ENCODE data around the gene CFAP221. TPM values are rescaled to one million over a fixed set of nuclear protein-coding genes. Genes with fewer than 3 reads are reported as not detected.
"Not testable (repeated sequence)": the region's sequence is repeated elsewhere in the genome, so short reads cannot be mapped to it uniquely, and the experiment has no call there.

The CFAP221 gene
- total RNA-seq, 2 experiments from 2014 or later, result not detected

- H3K27me3 Mint-ChIP-seq; H3K4me1 Mint-ChIP-seq; H3K36me3 Mint-ChIP-seq (ENCODE audit: low read depth); DNase-seq; CTCF ChIA-PET; H3K4me3 Mint-ChIP-seq; H3K27ac Mint-ChIP-seq; POLR2A ChIA-PET: not testable (repeated sequence)
- H3K9me3 Mint-ChIP-seq, result peaks cover 22% of the 10 kb centered on the region
Measured at GRCh38 chr2:119614140-119614539, 69.9 kb downstream of the CFAP221 start.

- DNase-seq, result no peak
- CTCF ChIA-PET, result no interaction called here
- no peaks in the 10 kb centered on the region for H3K36me3 Mint-ChIP-seq (ENCODE audit: low read depth)
- POLR2A ChIA-PET, result no interaction called here
- peaks cover 22% of the 10 kb centered on the region for H3K9me3 Mint-ChIP-seq
- no peaks in the 10 kb centered on the region for H3K4me1 Mint-ChIP-seq
- H3K27ac Mint-ChIP-seq, result no peak overlapping the region
- H3K4me3 Mint-ChIP-seq, result no peak overlapping the region
- peaks cover 10% of the 10 kb centered on the region for H3K27me3 Mint-ChIP-seq
Measured at GRCh38 chr2:119616421-119616820, 72.2 kb downstream of the CFAP221 start.

- POLR2A ChIA-PET, result no interaction called here
- Mint-ChIP-seq H3K27me3 (peaks cover 20% of the 10 kb centered on the region), H3K4me3 (no peak overlapping the region), H3K27ac (no peak overlapping the region), H3K9me3 (peaks cover 22% of the 10 kb centered on the region), H3K4me1 (no peaks in the 10 kb centered on the region), H3K36me3 (ENCODE audit: low read depth) (no peaks in the 10 kb centered on the region)
- DNase-seq, result no peak
- CTCF ChIA-PET, result no interaction called here
Measured at GRCh38 chr2:119617455-119617854, 73.2 kb downstream of the CFAP221 start.

- peaks cover 17% of the 10 kb centered on the region for H3K9me3 Mint-ChIP-seq
- POLR2A ChIA-PET; H3K4me1 Mint-ChIP-seq; H3K4me3 Mint-ChIP-seq; DNase-seq; H3K27ac Mint-ChIP-seq; CTCF ChIA-PET; H3K36me3 Mint-ChIP-seq (ENCODE audit: low read depth): not testable (repeated sequence)
- peaks cover 31% of the 10 kb centered on the region for H3K27me3 Mint-ChIP-seq
Measured at GRCh38 chr2:119618725-119619124, 74.5 kb downstream of the CFAP221 start.

GRCh38 chr2:119625226-119625625 lies 81.0 kb downstream of the CFAP221 start:
- no peaks in the 10 kb centered on the region for H3K36me3 Mint-ChIP-seq (ENCODE audit: low read depth)
- CTCF ChIA-PET, result interaction anchor here (0.7 kb wide), 1 partner anchor 857 kb away, joined by 3 read pairs; no protein-coding TSS in a partner anchor
- no peaks in the 10 kb centered on the region for H3K9me3 Mint-ChIP-seq
- POLR2A ChIA-PET, result no interaction called here
- no peak overlapping the region for H3K27ac Mint-ChIP-seq
- H3K4me1 Mint-ChIP-seq, result no peaks in the 10 kb centered on the region
- peaks cover 31% of the 10 kb centered on the region for H3K27me3 Mint-ChIP-seq
- no peak overlapping the region for H3K4me3 Mint-ChIP-seq
- DNase-seq, result no peak

GRCh38 chr2:119629323-119629825 lies 85.1 kb downstream of the CFAP221 start:
- no peak for DNase-seq
- Mint-ChIP-seq H3K9me3 (no peaks in the 10 kb centered on the region), H3K4me1 (no peaks in the 10 kb centered on the region), H3K36me3 (ENCODE audit: low read depth) (no peaks in the 10 kb centered on the region), H3K4me3 (no peak overlapping the region), H3K27me3 (peaks cover 14% of the 10 kb centered on the region), H3K27ac (no peak overlapping the region)
- ChIA-PET CTCF (no interaction called here), POLR2A (no interaction called here)

GRCh38 chr2:119630121-119630520 lies 85.9 kb downstream of the CFAP221 start:
- DNase-seq, result no peak
- Mint-ChIP-seq H3K4me3 (no peak overlapping the region), H3K9me3 (no peaks in the 10 kb centered on the region), H3K36me3 (ENCODE audit: low read depth) (no peaks in the 10 kb centered on the region), H3K27ac (no peak overlapping the region), H3K4me1 (no peaks in the 10 kb centered on the region), H3K27me3 (peaks cover 14% of the 10 kb centered on the region)
- ChIA-PET POLR2A (no interaction called here), CTCF (no interaction called here)

- Mint-ChIP-seq H3K9me3 (no peaks in the 10 kb centered on the region), H3K27ac (no peak overlapping the region)
- CTCF ChIA-PET, result no interaction called here
Measured at GRCh38 chr2:119637371-119637770, 93.1 kb downstream of the CFAP221 start.

GRCh38 chr2:119638246-119638645 lies 94.0 kb downstream of the CFAP221 start:
- POLR2A ChIA-PET, result no interaction called here
- Mint-ChIP-seq H3K27me3 (no peaks in the 10 kb centered on the region), H3K4me3 (no peak overlapping the region)

More at GRCh38 chr2:119637371-119637770, 93.1 kb downstream of the CFAP221 start:
- DNase-seq, result no peak
- Mint-ChIP-seq H3K4me1 (peaks cover 2% of the 10 kb centered on the region), H3K36me3 (ENCODE audit: low read depth) (no peaks in the 10 kb centered on the region), H3K4me3 (no peak overlapping the region), H3K27me3 (peaks cover 2% of the 10 kb centered on the region)
- POLR2A ChIA-PET, result no interaction called here

GRCh38 chr2:119638685-119639554 lies 94.7 kb downstream of the CFAP221 start:
- POLR2A ChIA-PET, result no interaction called here
- no peaks in the 10 kb centered on the region for H3K9me3 Mint-ChIP-seq
- no peak overlapping the region for H3K4me3 Mint-ChIP-seq
- no peaks in the 10 kb centered on the region for H3K36me3 Mint-ChIP-seq (ENCODE audit: low read depth)
- H3K4me1 Mint-ChIP-seq, result peaks cover 2% of the 10 kb centered on the region
- H3K27me3 Mint-ChIP-seq, result no peaks in the 10 kb centered on the region
- CTCF ChIA-PET, result interaction anchor here (1.0 kb wide), 1 partner anchor 28 kb away, joined by 3 read pairs; no protein-coding TSS in a partner anchor
- H3K27ac Mint-ChIP-seq, result peak overlapping the region; percentile 43
- DNase-seq, result no peak

More at GRCh38 chr2:119638246-119638645, 94.0 kb downstream of the CFAP221 start:
- H3K27ac Mint-ChIP-seq, result no peak overlapping the region
- DNase-seq, result no peak
- no peaks in the 10 kb centered on the region for H3K36me3 Mint-ChIP-seq (ENCODE audit: low read depth)
- CTCF ChIA-PET, result no interaction called here
- H3K9me3 Mint-ChIP-seq, result no peaks in the 10 kb centered on the region
- H3K4me1 Mint-ChIP-seq, result peaks cover 2% of the 10 kb centered on the region

GRCh38 chr2:119641562-119642258 lies 97.5 kb downstream of the CFAP221 start:
- Mint-ChIP-seq H3K9me3 (no peaks in the 10 kb centered on the region), H3K27ac (no peak overlapping the region), H3K4me3 (no peak overlapping the region), H3K4me1 (peaks cover 2% of the 10 kb centered on the region), H3K27me3 (no peaks in the 10 kb centered on the region), H3K36me3 (ENCODE audit: low read depth) (no peaks in the 10 kb centered on the region)
- CTCF ChIA-PET, result interaction anchor here (0.7 to 2.3 kb wide), 6 partner anchors 9 to 671 kb away, joined by 3 to 7 read pairs (median 4); no protein-coding TSS in a partner anchor
- peak; percentile 80 for DNase-seq
- POLR2A ChIA-PET, result no interaction called here

GRCh38 chr2:119644186-119644585 lies 99.9 kb downstream of the CFAP221 start:
- no peaks in the 10 kb centered on the region for H3K27me3 Mint-ChIP-seq
- no peaks in the 10 kb centered on the region for H3K4me1 Mint-ChIP-seq
- H3K36me3 Mint-ChIP-seq (ENCODE audit: low read depth), result no peaks in the 10 kb centered on the region
- H3K9me3 Mint-ChIP-seq, result no peaks in the 10 kb centered on the region
- H3K4me3 Mint-ChIP-seq, result no peak overlapping the region
- DNase-seq, result no peak
- CTCF ChIA-PET, result no interaction called here
- H3K27ac Mint-ChIP-seq, result no peak overlapping the region
- POLR2A ChIA-PET, result no interaction called here

- POLR2A ChIA-PET, result no interaction called here
- H3K9me3 Mint-ChIP-seq, result no peaks in the 10 kb centered on the region
- no peak overlapping the region for H3K27ac Mint-ChIP-seq
- H3K27me3 Mint-ChIP-seq, result no peaks in the 10 kb centered on the region
- no peak for DNase-seq
- H3K36me3 Mint-ChIP-seq (ENCODE audit: low read depth), result no peaks in the 10 kb centered on the region
- no peaks in the 10 kb centered on the region for H3K4me1 Mint-ChIP-seq
- H3K4me3 Mint-ChIP-seq, result no peak overlapping the region
- CTCF ChIA-PET, result interaction anchor here (0.7 kb wide), 1 partner anchor 17 kb away, joined by 3 read pairs; no protein-coding TSS in a partner anchor
Measured at GRCh38 chr2:119645173-119645855, 101.1 kb downstream of the CFAP221 start.

Data from activated CD4-positive, alpha-beta T cell treated with anti-CD3 and anti-CD28 coated beads, Interleukin-2, amount 10 ng/mL, durations not matched to agents 7 days and 5 days (primary cell).